Measurements from ENCODE around the gene CRTC3. TPM values are rescaled to one million over a fixed set of nuclear protein-coding genes. Genes with fewer than 3 reads are reported as not detected.
"Not testable (repeated sequence)": the region's sequence is repeated elsewhere in the genome, so short reads cannot be mapped to it uniquely, and the experiment has no call there.

CRTC3 gene
- total RNA-seq, 1 donor from 2014 or later: 39.7 TPM

DNA sequence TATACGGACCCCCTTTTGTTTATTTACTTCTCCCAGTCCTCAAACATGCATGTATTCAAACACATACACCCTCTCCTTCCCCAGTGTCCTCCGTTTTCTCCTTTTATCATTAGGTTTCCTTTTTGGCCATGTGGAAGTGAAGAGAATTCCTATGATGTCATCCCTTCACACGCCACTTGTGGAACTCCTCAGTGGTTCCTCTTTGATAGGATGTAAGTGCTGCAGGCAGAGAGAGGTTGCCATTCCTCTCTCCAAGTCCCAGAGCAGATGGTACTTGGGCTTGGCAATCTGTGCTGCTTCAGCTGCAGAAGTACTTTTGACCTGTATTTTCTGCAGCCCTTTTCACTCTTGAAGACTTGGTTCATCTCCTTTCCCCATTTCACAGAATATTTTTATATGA, 32.9 kb upstream of the CRTC3 start:
- Mint-ChIP-seq H3K36me3 (ENCODE audit: low read depth) (peaks cover 61% of the 10 kb centered on the region), H3K9me3 (ENCODE audit: low read depth) (no peaks in the 10 kb centered on the region), H3K4me3 (ENCODE audit: unreplicated experiment) (no peak overlapping the region), H3K4me1 (ENCODE audit: low read depth) (no peaks in the 10 kb centered on the region), H3K27me3 (ENCODE audit: low read depth) (no peaks in the 10 kb centered on the region), H3K27ac (ENCODE audit: unreplicated experiment) (no peak overlapping the region)
- TF ChIP-seq CTCF (IDR thresholded peaks at IDR 0.05): no peak
- no peak for DNase-seq (ENCODE audit: low spot score)

DNA sequence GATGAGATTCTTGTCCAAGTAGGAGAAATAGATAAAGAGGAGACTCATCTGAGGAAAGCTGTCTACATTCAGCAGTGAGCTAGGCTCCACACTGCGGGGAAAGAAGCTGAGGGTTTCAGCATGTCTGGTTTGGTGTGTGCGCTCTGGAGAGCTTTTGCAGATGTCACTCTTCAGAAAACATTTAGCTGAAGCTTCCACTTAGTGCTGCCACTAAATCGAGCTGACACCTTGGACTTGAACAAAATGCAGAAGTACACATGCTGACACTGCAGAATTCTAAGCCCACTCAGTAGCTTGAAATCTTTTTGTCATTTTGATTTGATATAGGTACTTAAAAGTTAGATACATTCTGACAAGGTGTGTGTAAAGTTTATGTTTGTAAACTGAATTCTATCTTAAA, 32.3 kb upstream of the CRTC3 start:
- no peaks in the 10 kb centered on the region for H3K27me3 Mint-ChIP-seq (ENCODE audit: low read depth)
- no peaks in the 10 kb centered on the region for H3K9me3 Mint-ChIP-seq (ENCODE audit: low read depth)
- no peak overlapping the region for H3K27ac Mint-ChIP-seq (ENCODE audit: unreplicated experiment)
- H3K4me3 Mint-ChIP-seq (ENCODE audit: unreplicated experiment): no peak overlapping the region
- no peak for TF ChIP-seq CTCF (IDR thresholded peaks at IDR 0.05)
- no peaks in the 10 kb centered on the region for H3K4me1 Mint-ChIP-seq (ENCODE audit: low read depth)
- DNase-seq (ENCODE audit: low spot score): no peak
- peaks cover 59% of the 10 kb centered on the region for H3K36me3 Mint-ChIP-seq (ENCODE audit: low read depth)

DNA sequence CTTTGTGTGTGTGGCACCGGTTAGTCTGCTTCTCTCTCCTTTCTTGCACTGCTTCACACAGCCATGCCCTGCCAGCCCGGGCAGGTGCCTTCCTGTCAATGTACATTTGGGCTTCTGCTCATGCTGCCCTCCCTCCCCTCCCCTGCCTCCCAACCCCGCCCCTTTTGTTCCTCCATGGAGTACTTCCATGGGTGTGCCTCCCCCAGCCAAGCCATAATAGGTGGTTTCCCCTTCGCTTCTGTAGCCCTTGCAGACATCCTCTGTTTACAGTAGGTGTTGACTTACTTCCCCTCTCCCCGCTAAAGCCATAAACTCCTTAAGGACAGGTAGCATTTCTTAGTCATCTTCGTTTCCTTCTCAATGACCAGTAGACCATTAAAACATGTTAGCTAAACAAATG, 31.8 kb upstream of the CRTC3 start:
- Mint-ChIP-seq H3K4me3 (ENCODE audit: unreplicated experiment) (no peak overlapping the region), H3K36me3 (ENCODE audit: low read depth) (peaks cover 55% of the 10 kb centered on the region), H3K27ac (ENCODE audit: unreplicated experiment) (no peak overlapping the region), H3K4me1 (ENCODE audit: low read depth) (no peaks in the 10 kb centered on the region), H3K27me3 (ENCODE audit: low read depth) (no peaks in the 10 kb centered on the region), H3K9me3 (ENCODE audit: low read depth) (no peaks in the 10 kb centered on the region)
- no peak for TF ChIP-seq CTCF (IDR thresholded peaks at IDR 0.05)
- no peak for DNase-seq (ENCODE audit: low spot score)

DNA sequence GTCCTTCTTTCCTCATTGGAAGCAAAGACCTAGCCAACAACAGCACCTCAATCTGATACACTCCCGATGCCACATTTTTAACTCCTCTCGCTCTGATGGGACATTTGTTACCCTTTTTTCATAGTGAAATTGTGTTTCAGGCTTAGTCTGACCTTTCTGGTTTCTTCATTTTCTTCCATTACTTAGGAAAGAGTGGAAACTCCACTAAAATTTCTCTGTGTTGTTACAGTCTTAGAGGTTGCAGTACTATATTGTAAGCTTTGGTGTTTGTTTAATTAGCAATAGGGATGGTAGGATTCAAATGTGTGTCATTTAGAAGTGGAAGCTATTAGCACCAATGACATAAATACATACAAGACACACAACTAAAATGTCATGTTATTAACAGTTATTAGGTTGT, 29.6 kb upstream of the CRTC3 start:
- H3K4me3 Mint-ChIP-seq (ENCODE audit: unreplicated experiment): no peak overlapping the region

DNA sequence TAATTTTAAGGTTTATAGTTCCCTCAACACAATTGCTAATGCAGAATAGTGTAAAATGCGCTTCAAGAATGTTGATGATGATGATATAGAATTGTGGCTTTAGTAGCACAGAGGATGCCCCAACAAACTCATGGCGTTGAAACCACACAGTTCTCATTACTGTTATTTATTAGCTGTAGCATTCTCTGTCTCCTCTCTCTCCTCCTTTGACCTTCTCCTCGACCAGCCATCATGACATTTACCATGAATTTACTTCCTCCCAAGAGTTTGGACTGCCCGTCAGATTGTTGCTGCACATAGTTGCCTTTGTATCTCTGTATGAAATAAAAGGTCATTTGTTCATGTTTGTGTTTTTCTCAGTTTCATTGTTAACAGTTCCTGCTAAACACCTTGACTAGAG, 27.8 kb upstream of the CRTC3 start:
- H3K4me1 Mint-ChIP-seq (ENCODE audit: low read depth): no peaks in the 10 kb centered on the region
- no peak for DNase-seq (ENCODE audit: low spot score)
- H3K4me3 Mint-ChIP-seq (ENCODE audit: unreplicated experiment): no peak overlapping the region
- no peaks in the 10 kb centered on the region for H3K9me3 Mint-ChIP-seq (ENCODE audit: low read depth)
- TF ChIP-seq CTCF (IDR thresholded peaks at IDR 0.05): no peak
- H3K36me3 Mint-ChIP-seq (ENCODE audit: low read depth): peaks cover 37% of the 10 kb centered on the region
- H3K27ac Mint-ChIP-seq (ENCODE audit: unreplicated experiment): no peak overlapping the region
- no peaks in the 10 kb centered on the region for H3K27me3 Mint-ChIP-seq (ENCODE audit: low read depth)

More for the DNA sequence above, 29.6 kb upstream of the CRTC3 start:
- Mint-ChIP-seq H3K27me3 (ENCODE audit: low read depth) (no peaks in the 10 kb centered on the region), H3K4me1 (ENCODE audit: low read depth) (no peaks in the 10 kb centered on the region), H3K36me3 (ENCODE audit: low read depth) (peaks cover 44% of the 10 kb centered on the region), H3K27ac (ENCODE audit: unreplicated experiment) (no peak overlapping the region), H3K9me3 (ENCODE audit: low read depth) (no peaks in the 10 kb centered on the region)
- TF ChIP-seq CTCF (IDR thresholded peaks at IDR 0.05): no peak
- no peak for DNase-seq (ENCODE audit: low spot score)

- not testable (repeated sequence) for H3K36me3 Mint-ChIP-seq (ENCODE audit: low read depth); DNase-seq (ENCODE audit: low spot score); H3K27ac Mint-ChIP-seq (ENCODE audit: unreplicated experiment); H3K9me3 Mint-ChIP-seq (ENCODE audit: low read depth); H3K4me3 Mint-ChIP-seq (ENCODE audit: unreplicated experiment); H3K27me3 Mint-ChIP-seq (ENCODE audit: low read depth); H3K4me1 Mint-ChIP-seq (ENCODE audit: low read depth)
These were observed 18.9 kb upstream of the CRTC3 start for GRCh38 chr15:90510781-90511180.

- H3K27me3 Mint-ChIP-seq (ENCODE audit: low read depth); H3K9me3 Mint-ChIP-seq (ENCODE audit: low read depth); DNase-seq (ENCODE audit: low spot score); H3K27ac Mint-ChIP-seq (ENCODE audit: unreplicated experiment); H3K4me1 Mint-ChIP-seq (ENCODE audit: low read depth); H3K4me3 Mint-ChIP-seq (ENCODE audit: unreplicated experiment); H3K36me3 Mint-ChIP-seq (ENCODE audit: low read depth): not testable (repeated sequence)
These were observed 18.5 kb upstream of the CRTC3 start for GRCh38 chr15:90511211-90511618.
